HG03558 (cell line): ENCODE measurements around the gene AFTPH.

Experiments used
- ATAC-seq: cut with Tn5 transposase; IDR thresholded peaks from one replicate; pipeline ENCODE4 v1.9.1; 2021; ENCODE audit warnings: moderate number of reproducible peaks; ENCODE audit not compliant: unreplicated experiment; ENCODE audit errors: extremely low read depth

AFTPH gene

DNA sequence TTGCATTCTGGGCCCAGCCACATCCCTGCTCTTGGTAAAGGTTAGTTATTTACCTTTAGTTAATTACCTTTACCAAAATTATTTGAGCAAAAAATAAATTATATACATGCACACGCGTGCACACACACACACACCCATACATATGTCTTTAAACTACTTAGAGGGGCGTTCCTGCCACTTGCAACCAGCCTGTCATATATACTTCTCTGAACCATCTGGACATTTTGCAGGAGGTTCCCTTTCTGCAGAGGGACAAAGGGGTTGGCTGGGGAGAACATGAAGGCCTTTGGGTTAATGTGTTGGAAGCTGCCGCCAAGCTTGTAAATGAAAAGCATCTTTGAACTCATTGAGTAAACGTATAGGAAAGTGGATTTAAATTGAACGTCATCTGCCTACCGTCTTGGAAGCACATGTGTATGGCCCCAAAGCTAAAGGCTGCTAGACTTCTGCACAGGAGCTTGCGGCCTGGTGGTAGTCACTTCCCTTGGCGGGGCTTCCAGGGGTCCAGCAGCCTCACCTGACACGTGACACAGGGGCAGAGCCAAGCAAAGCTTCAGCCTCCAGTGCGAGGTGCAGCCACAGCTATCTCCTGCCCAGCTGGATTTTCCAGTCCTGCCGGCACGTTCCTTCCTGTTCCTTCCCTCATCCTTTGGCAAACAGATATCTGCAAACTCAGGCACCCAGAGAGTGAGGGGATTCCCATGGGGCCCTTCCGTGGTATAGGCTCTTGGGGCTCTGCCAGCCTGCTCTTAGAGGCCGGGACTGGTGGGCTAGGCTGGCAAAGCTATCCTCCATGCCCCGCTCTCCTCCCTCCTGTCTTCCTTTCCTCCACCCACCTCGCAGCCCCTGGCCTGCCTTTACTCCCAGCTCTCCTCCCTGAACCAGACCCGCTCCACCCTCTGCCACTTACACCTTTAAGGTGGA is 83.5 kb downstream of the AFTPH start:
- ATAC-seq: no peak

DNA sequence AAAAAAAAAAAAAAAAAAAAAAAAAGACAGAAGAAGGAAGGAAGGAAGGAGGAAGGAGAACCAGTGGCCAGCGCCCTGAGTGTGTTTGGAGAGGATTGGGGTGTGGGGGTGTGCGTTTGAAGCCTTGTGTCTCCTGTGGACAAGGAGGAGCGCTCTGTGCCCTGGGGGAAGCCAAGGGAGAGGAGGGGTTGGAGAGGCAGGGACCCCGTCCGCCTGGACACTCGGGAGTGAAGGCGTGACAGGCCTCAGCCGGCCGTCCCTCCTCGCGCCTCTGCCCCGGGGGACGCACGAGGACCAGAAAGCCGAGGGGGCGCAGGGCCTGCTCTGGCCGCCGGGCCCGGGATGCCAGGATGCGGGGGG is 84.7 kb downstream of the AFTPH start:
- ATAC-seq: no peak

DNA sequence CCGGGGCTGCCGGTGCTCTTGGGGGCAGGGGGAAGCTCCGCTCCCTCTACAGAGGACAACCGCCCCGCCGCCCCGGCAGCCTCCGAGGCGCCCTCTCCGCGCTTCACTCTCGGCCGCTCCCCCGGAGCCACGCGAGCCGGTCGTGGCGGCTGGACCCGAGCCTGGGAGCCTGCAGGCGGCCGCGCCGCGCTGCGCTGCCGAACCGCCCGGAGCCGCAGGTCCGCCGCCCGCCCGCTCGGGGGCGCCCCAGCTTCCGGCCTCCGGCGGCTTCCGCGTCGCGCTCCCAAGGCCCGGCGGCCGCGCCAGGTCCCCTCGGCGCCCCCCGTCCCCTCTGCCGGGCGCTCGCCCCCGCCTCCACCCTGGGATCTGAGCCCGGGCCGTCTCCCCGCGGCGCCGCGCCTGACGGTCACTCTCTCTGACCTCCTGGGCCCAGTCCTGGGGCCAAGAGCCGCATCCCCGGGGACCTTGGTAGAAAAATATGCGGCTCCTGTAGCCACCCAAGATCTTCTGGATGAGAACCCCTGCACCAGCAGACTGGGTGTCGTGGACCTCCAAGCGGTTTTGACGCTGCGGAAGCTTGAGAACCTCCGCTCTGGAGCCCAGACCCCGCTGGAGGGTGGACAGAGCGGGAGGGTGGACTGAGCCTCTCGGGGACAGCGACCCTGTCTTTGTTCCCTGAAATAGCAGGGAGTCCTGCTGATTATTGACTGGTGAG is 85.3 kb downstream of the AFTPH start:
- ATAC-seq: no peak

DNA sequence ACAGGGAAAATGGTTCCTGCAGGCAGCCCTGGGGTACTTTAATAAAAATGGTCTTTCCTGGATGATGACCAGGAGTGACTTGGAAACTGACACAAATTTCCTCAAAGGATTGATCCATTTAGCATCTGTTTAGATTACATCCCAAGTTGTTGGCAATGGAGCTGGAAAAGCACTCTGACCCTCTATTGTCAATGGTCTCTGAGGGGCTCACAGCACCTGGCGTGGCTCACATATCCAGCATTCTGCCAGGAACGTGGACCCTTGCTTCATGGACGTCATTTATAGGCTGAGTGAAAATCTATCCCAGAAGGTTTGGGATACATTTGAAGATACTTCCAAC is 85.8 kb downstream of the AFTPH start:
- no peak for ATAC-seq

DNA sequence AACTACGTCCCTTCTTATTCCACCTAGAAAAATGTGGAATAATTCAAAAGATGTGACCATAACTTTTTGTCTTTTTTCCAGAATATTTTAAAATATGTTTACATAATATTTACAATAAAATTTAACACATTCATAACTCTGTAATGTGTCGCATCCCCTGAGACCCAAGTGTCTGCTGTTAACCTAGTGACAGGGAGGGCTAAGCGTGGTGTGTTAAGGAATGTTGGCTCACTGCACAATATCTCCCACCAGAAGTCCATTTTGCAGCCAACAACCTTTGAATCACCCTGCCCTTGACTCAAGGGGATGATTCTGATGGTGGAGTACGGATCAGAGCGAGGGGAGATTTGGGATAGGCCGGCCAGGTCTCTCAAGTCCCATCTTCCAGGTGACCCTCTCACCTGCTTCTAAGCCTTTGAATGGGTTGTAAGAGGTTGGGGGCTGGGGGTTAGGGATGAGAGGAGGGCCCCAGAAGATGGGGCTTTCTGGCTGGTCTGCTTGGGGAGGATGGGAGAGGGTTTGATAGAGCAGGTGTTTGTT is 86.3 kb downstream of the AFTPH start:
- ATAC-seq: no peak

DNA sequence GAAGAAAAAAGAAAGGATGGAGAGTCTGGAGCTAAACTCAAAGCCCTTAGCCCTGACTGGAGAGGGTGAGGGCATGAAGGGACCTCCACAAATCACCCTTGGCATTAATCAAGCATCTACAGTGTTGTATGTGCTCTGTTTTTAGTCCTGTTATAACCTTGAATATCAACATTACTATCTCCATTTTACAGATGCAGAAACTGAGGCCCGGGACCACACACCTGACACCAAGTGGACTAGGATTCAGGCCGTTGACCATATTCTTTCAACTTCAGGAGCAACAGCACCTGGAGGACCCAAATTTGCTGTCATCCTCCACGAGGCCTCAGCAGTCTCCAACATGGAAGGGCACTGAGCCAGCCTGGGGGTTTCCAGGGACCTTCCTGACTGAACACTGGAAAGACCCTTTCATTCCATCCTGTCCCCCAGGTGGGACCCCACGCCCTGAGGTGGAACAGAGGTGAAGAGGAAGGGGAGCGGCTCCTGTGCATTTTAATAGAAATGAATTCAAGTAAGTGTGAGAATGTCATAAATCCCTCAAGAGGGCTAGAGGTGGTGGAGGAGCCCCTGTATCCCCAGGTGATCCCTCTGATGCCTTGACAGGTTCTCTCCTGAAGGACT is 88.6 kb downstream of the AFTPH start:
- no peak for ATAC-seq

DNA sequence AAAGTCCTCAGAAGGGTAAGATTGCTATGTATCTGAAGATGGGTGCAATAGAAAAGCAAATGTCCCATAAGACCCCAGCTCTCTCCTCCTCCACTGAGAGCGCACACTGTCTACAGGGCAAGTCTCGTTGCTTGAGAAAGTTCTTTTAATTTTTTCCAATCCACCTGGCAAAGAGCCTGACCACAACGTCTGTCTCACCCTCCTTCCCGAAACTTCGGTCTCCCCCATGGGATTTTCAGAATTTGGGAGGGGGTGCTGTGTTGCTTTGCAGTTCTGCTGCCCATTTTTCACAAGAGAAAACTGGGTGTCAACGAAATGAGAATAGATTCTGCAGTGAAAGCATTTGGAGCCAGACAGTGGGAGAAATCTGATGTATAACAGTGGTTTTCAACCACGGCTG is 89.1 kb downstream of the AFTPH start:
- no peak for ATAC-seq

DNA sequence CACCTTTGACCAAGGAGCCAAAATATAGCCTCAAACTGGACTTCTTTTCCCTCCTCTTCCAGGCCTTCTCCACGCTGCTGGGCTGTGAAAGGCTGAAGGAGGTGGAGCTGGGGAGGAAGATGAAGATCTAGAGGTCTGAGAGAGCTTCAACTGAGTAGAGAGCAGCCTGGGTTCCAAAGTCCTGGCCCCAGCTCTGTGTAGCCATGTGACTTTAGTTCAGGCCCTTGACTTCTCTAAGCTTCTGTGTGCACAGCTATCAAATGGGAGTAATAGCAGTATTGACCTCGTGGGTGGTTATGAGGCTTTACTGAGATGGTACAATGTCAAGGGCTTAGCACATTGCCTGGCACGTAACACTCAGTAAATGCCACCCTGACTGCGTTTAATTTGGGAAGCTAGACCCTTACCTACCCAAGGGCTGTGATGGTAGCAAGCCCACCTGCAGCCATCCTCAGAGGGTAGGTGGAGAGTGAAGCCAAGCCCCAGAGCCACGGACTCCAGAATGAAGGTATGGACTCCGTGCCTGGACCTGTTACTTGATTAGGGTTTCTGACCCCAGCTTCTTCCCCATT is 91.2 kb downstream of the AFTPH start:
- ATAC-seq: no peak

DNA sequence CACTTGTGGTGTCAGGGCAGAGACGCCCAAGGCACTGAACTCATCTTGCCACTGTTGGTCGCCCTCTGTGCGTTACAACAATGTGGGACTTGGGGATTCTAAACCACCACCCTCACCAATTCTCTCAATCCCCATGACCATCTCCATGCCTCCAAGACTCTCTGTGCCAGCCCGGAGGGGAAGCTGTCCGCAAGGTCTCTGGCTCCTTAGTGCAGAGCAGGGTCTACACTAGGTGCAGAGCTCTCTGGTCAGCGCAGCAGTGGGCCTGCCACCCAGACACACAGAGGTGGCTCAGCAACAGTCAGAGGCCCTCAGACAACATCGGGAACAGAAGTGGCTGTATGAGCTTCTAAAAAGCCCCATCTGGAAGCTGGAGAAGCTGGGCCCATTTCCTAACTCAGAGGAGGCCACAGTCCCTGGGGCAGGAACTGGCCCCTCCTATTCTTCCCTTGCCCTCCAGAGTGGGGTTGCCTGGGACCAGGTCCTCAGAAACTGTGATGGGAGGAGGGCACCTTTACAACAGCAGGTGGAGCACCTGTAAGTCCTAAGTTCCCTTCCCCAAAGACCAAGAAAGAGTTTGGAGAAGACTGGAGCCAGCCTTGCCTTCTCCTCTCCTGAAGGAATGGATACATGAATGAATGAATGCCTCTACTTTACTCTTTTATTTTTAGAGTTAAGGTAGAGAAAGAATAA is 91.9 kb downstream of the AFTPH start:
- no peak for ATAC-seq

DNA sequence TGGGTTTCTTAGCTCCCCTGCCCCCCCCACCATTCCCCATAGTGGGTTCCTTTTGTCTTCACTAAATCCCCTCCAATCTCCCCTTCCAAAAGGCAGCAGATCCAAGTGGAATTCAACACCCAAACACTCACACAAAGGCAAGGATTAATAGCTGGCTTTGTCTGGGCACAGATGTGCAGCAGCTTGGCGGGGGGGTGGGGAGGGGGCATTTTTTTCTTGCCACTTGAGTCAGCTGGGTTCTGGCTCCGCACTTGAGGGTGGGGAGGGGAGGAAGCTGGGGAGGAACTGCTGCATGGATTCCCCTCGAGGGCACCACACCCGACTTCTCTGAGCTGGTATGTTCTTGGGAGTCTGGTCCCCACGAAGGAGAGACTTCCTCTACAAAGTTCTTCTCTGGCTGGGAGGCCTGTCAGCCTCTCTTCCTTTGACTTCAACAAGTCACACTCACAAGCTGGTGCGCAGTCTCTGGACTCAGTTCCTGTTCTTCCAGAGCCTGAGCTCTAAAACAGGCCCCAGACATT is 93.6 kb downstream of the AFTPH start:
- ATAC-seq: no peak

DNA sequence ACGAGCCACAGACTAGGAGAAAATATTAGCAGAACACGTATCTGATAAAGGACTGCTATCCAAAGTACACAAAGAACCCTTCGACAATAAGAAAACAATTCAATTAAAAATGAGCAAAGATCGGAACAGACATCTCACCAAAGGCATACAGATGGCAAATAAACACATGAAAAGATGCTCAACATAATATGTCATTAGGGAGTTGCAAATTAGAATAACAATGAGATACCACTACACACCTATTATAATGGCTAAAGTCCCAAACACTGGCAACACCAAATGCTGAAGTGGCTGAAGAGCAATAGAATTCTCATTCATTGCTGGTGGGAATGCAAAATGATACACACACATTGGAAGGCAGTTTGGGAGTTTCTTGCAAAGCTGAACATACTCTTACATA is 96.5 kb downstream of the AFTPH start:
- ATAC-seq: no peak

DNA sequence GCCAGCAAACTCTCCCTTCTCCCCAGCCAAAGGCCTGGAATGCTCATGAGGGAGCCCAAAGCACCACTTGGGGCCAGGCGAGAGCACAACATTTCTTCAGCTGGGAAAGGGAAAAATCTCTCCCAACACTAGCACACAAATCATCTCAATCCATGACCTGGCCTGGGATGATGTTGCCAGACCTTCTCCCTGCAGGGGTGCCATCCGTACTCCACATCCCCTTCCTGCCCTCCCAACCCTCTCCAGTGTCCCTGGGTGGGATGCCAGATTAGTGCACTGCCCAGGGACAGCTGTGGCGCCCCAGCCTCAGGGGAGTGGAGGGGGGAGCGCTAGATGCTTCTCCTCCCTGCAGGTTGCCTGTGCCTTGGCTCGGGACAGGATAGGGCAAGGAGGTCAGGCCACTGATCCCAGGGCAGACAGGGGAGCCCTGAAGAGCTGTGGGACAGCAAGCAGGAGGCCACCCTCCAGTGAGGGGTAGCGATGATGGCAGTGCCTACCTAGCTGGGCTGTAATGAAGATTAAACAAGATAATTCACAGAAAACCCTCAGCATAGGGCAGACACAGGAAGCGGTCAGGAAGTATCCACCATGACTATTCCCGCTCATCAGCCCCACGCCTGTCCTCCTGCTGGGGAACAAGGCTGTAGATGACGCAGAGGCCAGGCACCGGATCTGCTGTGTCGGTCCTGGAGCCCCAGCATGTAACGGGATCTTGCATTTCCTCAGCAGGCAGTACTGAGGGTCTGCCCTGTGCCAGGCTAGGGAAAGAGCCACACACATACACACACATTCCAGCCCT is 98.5 kb downstream of the AFTPH start:
- no peak for ATAC-seq

DNA sequence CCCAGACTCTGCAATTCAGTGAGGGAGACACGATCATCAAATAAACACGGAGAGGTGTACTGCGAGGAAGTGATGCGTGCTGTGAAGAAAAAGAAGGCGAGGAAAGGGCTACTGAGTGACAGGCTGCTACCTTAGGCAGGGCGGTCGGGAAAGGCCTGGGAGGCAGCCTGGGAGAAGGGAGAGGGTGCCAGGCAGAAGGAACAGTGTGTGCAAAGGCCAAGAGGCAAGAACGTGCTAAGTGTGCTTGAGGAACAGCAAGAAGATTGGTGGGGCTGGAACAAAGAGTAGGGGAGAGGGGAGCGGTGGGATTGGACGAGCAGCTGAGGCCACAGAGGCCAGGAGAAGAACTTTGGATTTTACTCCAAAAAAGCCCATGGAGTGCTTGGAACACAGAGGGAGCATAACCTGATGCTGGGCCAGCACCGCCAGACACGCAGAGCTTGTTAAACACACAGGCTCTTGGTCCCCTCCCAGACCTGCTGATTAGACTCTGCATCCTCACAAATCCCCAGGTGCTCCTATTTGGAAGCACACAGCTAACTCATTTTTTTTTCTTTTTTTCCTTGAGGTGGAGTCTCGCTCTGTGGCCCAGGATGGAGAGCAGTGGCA is 99.2 kb downstream of the AFTPH start:
- ATAC-seq: no peak

DNA sequence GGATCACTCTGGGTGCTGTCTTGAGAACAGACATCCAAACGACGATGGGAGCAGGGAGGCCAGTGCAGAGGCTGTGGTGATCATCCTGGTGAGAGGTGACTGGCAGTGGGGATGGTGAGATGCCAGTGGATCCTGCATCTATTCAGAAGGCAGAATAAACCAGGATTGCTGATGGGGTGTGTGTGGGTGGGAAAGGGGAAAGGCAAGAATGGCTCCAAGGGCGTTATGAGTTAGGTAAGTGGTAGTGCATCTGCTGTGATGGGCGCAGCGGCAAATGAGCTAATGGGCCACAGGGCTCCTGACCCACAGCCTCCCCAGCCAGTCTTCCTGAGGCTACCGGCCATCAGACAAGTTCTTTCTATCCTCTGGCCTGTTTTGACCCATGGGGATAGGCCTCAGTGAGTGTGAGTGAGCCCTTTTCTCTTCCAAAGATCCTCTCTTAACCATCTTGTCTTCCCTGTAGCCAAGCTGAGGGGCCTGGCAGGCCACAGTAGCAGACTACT is 100.0 kb downstream of the AFTPH start:
- ATAC-seq: no peak

DNA sequence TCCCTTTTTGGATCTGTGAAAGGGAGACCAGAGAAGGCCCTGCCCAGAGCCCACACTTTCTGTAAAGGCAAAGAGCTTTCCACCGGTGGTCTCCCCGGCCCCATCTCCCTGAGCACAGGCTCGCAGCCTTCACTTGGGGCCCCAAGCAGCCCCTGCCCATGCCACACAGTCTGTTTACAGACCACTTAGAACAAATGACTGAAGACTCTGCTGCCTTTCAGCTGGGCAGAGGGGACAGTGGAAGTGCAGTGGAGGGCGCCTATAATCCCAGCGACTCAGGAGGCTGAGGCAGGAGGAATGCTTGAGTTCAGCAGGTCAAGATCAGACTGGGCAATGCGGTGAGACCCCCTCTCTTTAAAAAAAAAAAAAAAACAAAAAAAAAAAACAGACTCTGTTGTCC is 100.7 kb downstream of the AFTPH start:
- ATAC-seq: no peak

DNA sequence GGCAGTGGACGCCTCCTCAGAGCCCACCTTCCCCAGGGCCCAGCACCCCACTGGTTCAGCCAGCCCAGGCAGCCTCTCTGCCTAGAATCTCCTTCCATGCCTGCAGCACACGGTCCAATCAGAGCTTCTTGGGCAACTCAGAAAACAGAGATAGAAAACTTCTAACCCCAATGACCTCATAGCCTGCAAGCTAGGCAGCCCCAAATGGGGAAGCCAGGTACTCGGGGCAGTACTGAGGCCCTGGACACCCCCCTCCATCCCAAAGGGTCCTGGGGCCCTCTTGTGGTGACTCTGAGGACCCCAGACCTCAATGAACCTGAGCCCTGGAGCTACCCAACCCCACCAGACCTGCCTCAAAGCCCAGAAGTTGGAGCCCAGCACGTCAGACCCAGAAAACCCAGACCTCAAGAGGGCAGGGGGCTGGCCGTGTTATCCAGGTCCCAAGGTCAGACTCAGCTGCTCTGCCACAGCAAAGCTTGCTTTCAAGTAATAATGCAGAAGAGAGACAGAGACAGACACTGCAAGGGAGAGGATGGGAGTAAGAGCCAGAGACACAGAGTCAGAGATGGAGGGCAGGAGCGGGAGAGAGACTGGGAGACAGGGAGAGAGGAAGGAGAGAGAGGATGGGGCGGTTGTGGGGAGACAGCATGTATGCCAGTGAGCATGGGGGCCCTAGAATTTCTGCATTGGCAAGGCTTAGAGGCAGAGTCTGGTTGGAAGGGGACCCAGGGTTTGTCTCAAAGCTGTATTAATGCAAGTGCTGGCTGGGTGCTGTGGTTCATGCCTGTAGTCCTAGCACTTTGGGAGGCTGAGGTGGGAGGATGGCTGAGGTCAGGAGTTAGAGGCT is 101.4 kb downstream of the AFTPH start:
- ATAC-seq: no peak

DNA sequence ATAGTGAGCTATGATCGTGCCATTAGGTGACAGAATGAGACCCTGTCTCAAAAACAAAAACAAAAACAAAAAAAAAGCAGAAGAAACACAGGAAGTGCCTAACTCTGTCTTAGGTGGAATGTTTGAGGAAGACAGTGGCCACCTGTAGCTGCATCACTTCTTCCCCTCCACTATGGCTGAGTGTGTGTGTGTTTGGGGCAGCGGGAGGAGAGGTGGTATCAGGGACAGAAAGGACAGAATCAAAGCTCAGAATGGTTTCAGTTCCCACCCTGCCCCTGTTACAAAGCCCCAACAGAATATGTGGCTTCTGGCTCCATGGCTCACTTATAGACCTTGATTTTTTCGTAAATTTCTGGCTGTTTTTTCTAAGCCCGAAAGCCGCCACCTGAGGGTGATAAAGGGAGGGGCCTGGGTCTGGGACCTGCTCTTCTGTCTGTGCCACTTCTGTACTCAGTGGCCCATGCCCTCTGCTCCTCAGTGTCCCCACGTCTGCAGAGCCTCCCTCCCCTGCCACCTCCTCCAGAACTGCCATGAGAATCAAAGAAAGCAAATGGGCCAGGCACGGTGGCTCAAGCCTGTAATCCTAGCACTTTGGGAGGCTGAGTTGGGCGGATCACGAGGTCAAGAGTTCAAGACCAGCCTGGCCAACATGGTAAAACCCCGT is 102.2 kb downstream of the AFTPH start:
- no peak for ATAC-seq
